A549 (cell line): Measurements from ENCODE around the gene TRERF1. TPM values are rescaled to one million over a fixed set of nuclear protein-coding genes. Genes with fewer than 3 reads are reported as not detected.

Experiments
- ATAC-seq, 2 experiments: fragments of 200-7000 bp in 1 of 2; fragments of >200 bp in 1 of 2; cut with Nextera tagmentation in 1 of 2; cut with Tn5 transposase in 1 of 2; 3 replicates each; pipeline versions ENCODE4 v1.8.0 to v1.9.1; 2018 to 2020; ENCODE audit warnings: mild to moderate bottlenecking in 1 of 2, moderate library complexity in 1 of 2
- CTCF ChIA-PET: fragments of 300-600 bp; sonication (Branson Sonifier 250); formaldehyde crosslinking; extraction: SDS; loops from one replicate; lab custom pipeline; 2021; ENCODE audit warnings: antibody characterized with exemption, inconsistent platforms; lab: Yijun Ruan, JAX
- POLR2A ChIA-PET: fragments of 350-600 bp; formaldehyde crosslinking; extraction: SDS; loops from one replicate; lab custom pipeline; 2021; ENCODE audit warnings: antibody characterized with exemption, inconsistent platforms; lab: Yijun Ruan, JAX
- DNase-seq, 2 experiments: peaks; one replicate each; pipeline versions ENCODE4 v3.0.0 to v3.0.0-alpha.2; 2011 to 2016; ENCODE audit warnings: low read depth in 1 of 2, low spot score in 1 of 2
- FAIRE-seq: peaks from 2 replicates; lab custom pipeline; 2011; peaks lifted over from hg19 to GRCh38; lab: Jason Lieb, UNC
- H3K27ac ChIP-seq, 2 experiments: fragments of >200 bp; sonication (Bioruptor Twin); formaldehyde crosslinking; 3 replicates each; pipeline ENCODE4 v1.5.1; 2016 to 2017
- H3K4me1 ChIP-seq: fragments of >200 bp; sonication (Bioruptor Twin); formaldehyde crosslinking; 3 replicates; pipeline ENCODE4 v1.6.1; 2016
- H3K4me2 ChIP-seq: fragments of >200 bp; sonication (Bioruptor Twin); formaldehyde crosslinking; 3 replicates; pipeline ENCODE4 v1.6.1; 2016
- H3K4me3 ChIP-seq: fragments of >200 bp; sonication (Bioruptor Twin); formaldehyde crosslinking; 3 replicates; pipeline ENCODE4 v1.5.1; 2016
- H3K9me3 ChIP-seq: fragments of >200 bp; sonication (Bioruptor Twin); formaldehyde crosslinking; 3 replicates; pipeline ENCODE4 v1.6.1; 2016
- CTCF ChIP-seq: fragments of >200 bp; sonication (Bioruptor Twin); formaldehyde crosslinking; IDR thresholded peaks from 3 replicates; pipeline ENCODE4 v1.5.1; 2016
- EHF ChIP-seq: fragments of 250-450 bp; sonication (Bioruptor Pico); IDR thresholded peaks from 2 replicates; pipeline ENCODE4 v1.5.0; 2020; ENCODE audit warnings: mild to moderate bottlenecking
- ELK1 ChIP-seq: fragments of 150-350 bp; IDR thresholded peaks from 2 replicates; pipeline ENCODE4 v1.6.1; 2014; ENCODE audit warnings: low read depth, mild to moderate bottlenecking, low read length
- EP300 ChIP-seq, 2 experiments: fragments of >200 bp; sonication (Bioruptor Twin); formaldehyde crosslinking; IDR thresholded peaks; 2 replicates in 1 of 2; 3 replicates in 1 of 2; pipeline ENCODE4 v1.6.1; 2016 to 2017
- ESRRA ChIP-seq: fragments of 150-350 bp; IDR thresholded peaks from 2 replicates; pipeline ENCODE4 v1.6.1; 2014; ENCODE audit warnings: mild to moderate bottlenecking, low read length, borderline replicate concordance
- GATA3 ChIP-seq: IDR thresholded peaks from 2 replicates; pipeline ENCODE4 v1.6.1; 2012; ENCODE audit warnings: borderline replicate concordance
- HES2 ChIP-seq: fragments of >200 bp; sonication (Bioruptor Twin); formaldehyde crosslinking; IDR thresholded peaks from 2 replicates; pipeline ENCODE4 v1.6.1; 2016
- HMGXB4 ChIP-seq: fragments of 250-450 bp; sonication (Bioruptor Pico); IDR thresholded peaks from 2 replicates; pipeline ENCODE4 v1.5.0; 2021; ENCODE audit warnings: mild to moderate bottlenecking, moderate library complexity, borderline replicate concordance
- MAFK ChIP-seq: fragments of 450-650 bp; IDR thresholded peaks from 2 replicates; pipeline ENCODE4 v1.6.1; 2014; ENCODE audit not compliant: partially characterized antibody
- MAX ChIP-seq: IDR thresholded peaks from 2 replicates; pipeline ENCODE4 v1.6.1; 2012
- MYC ChIP-seq: IDR thresholded peaks from 2 replicates; pipeline ENCODE4 v1.6.1; 2012; ENCODE audit warnings: mild to moderate bottlenecking, inconsistent platforms, low read length, improper control_type of control experiment, borderline replicate concordance
- NFE2L2 ChIP-seq: fragments of 150-350 bp; conservative IDR thresholded peaks from 2 replicates; pipeline ENCODE4 v1.6.1; 2014; ENCODE audit warnings: low read length
- NR3C1 ChIP-seq: fragments of >200 bp; sonication (Bioruptor Twin); formaldehyde crosslinking; IDR thresholded peaks from 3 replicates; pipeline ENCODE4 v1.6.1; 2017
- PHF8 ChIP-seq: fragments of 200-600 bp; sonication (generic); IDR thresholded peaks from 2 replicates; pipeline ENCODE4 v1.6.1; 2016; ENCODE audit warnings: low read depth, mild to moderate bottlenecking, antibody characterized with exemption, moderate library complexity, borderline replicate concordance
- POLR2AphosphoS2 ChIP-seq: conservative IDR thresholded peaks from 2 replicates; pipeline ENCODE4 v1.6.1; 2012; ENCODE audit warnings: low read length, improper control_type of control experiment, inconsistent platforms
- RARB ChIP-seq: fragments of 250-450 bp; sonication (Bioruptor Pico); IDR thresholded peaks from 2 replicates; pipeline ENCODE4 v1.8.0; 2021; ENCODE audit warnings: mild to moderate bottlenecking, moderate library complexity
- REST ChIP-seq: fragments of 200-600 bp; sonication (generic); IDR thresholded peaks from 2 replicates; pipeline ENCODE4 v1.6.1; 2016; ENCODE audit warnings: antibody characterized with exemption, mild to moderate bottlenecking, moderate library complexity
- RFX5 ChIP-seq: fragments of 450-650 bp; IDR thresholded peaks from 2 replicates; pipeline ENCODE4 v1.7.1; 2014; ENCODE audit warnings: antibody characterized with exemption, mild to moderate bottlenecking, moderate library complexity
- ZFP36 ChIP-seq: fragments of 450-650 bp; IDR thresholded peaks from 2 replicates; pipeline ENCODE4 v1.6.1; 2014; ENCODE audit warnings: borderline replicate concordance; ENCODE audit not compliant: partially characterized antibody
- ZSCAN20 ChIP-seq: fragments of 250-450 bp; sonication (Bioruptor Pico); IDR thresholded peaks from 2 replicates; pipeline ENCODE4 v1.8.0; 2022; ENCODE audit warnings: mild to moderate bottlenecking, moderate library complexity
- WGBS: methylation state at CpG from one replicate; pipeline ENCODE4 v1.1.6; 2017; ENCODE audit errors: missing lambda C conversion rate; 5-methylcytosine and 5-hydroxymethylcytosine counted together
- polyA plus RNA-seq, 4 experiments: library from polyadenylated mRNA; depleted of rRNA in 3 of 4; stranded (reverse); fragments of >200 nt; fragmentation: RNase III in 1 of 4; extraction: RNeasy Plus Mini Kit Qiagen cat#74134 plus additional on column Dnase treatment in 1 of 4; gene quantifications; 2 replicates in 3 of 4; 3 replicates in 1 of 4; pipeline ENCODE4 v1.2.3, GENCODE V29; 2011 to 2017

The TRERF1 gene
- polyA plus RNA-seq, 2 of the 4 experiments (the other 2 are of a cell fraction), result 2.4 to 3.5 TPM

GRCh38 chr6:42365021-42365420 lies 86.7 kb downstream of the TRERF1 start:
- WGBS, result 90% methylated on average over 4 of the region's 8 CpGs
- peaks cover 7% of the 10 kb centered on the region; the same call in 1 of the 3 replicates for H3K4me1 ChIP-seq
- FAIRE-seq (no peak), ATAC-seq (no peak), DNase-seq (no peak)
- ChIA-PET CTCF (interaction anchor here (2.2 kb wide), 1 partner anchor 183 kb away, joined by 5 read pairs; no protein-coding TSS in a partner anchor), POLR2A (no interaction called here)
- no peak overlapping the region for H3K27ac ChIP-seq
- H3K4me3 ChIP-seq, result no peak overlapping the region
- H3K9me3 ChIP-seq, result no peaks in the 10 kb centered on the region
- no peak overlapping the region for H3K4me2 ChIP-seq
- no peak for TF ChIP-seq ZFP36
- no peak for TF ChIP-seq HES2
- TF ChIP-seq MAX, result no peak
- TF ChIP-seq GATA3, result no peak
- TF ChIP-seq CTCF, result no peak
- TF ChIP-seq PHF8, result no peak
- TF ChIP-seq EHF, result no peak
- TF ChIP-seq ESRRA, result no peak
- TF ChIP-seq MAFK, result no peak
- no peak for TF ChIP-seq RARB (CRISPR knock-in tag)
- no peak for TF ChIP-seq REST
- TF ChIP-seq, all 56 proteins: peak for 0

- WGBS, result 83% methylated on average over 8 of the region's 8 CpGs
- H3K4me1 ChIP-seq, result peaks cover 4% of the 10 kb centered on the region
- ATAC-seq, result no peak
- TF ChIP-seq HMGXB4 (CRISPR knock-in tag) (no peak), EP300 (IDR thresholded peaks at IDR 0.05) (no peak), NR3C1 (no peak), REST (no peak), NFE2L2 (no peak), ZSCAN20 (CRISPR knock-in tag) (no peak), ELK1 (no peak), POLR2AphosphoS2 (no peak), MYC (no peak), RFX5 (no peak)
These were observed 87.5 kb downstream of the TRERF1 start for GRCh38 chr6:42363926-42364849.

More at GRCh38 chr6:42363926-42364849, 87.5 kb downstream of the TRERF1 start:
- ChIA-PET CTCF (interaction anchor here (2.2 kb wide), 1 partner anchor 184 kb away, joined by 5 read pairs; no protein-coding TSS in a partner anchor), POLR2A (no interaction called here)
- Histone ChIP-seq H3K4me3 (no peak overlapping the region), H3K27ac (no peak overlapping the region), H3K4me2 (no peak overlapping the region), H3K9me3 (no peaks in the 10 kb centered on the region)
- FAIRE-seq, result no peak
- no peak for DNase-seq
